ENCODE data around the gene CLDN25.

Gene CLDN25

GRCh38 chr11:113814181-113814580 lies 34.6 kb downstream of the CLDN25 start:
- DNase-seq = no peak

GRCh38 chr11:113817162-113817561 lies 37.6 kb downstream of the CLDN25 start:
- no peak for DNase-seq

GRCh38 chr11:113817626-113818025 lies 38.0 kb downstream of the CLDN25 start:
- DNase-seq = no peak

- DNase-seq = no peak
Measured at GRCh38 chr11:113818426-113818825, 38.8 kb downstream of the CLDN25 start.

- no peak for DNase-seq
Measured at GRCh38 chr11:113827477-113827876, 47.9 kb downstream of the CLDN25 start.

- DNase-seq = no peak
Measured at GRCh38 chr11:113828191-113828590, 48.6 kb downstream of the CLDN25 start.

- DNase-seq = no peak
Measured at GRCh38 chr11:113829751-113830150, 50.2 kb downstream of the CLDN25 start.
